H1 (cell line): ENCODE data around the gene NAA38. TPM values are rescaled to one million over a fixed set of nuclear protein-coding genes. Genes with fewer than 3 reads are reported as not detected.

Experiments
- CTCF ChIA-PET: fragments of 300-600 bp; sonication (Branson Sonifier 250); formaldehyde crosslinking; loops from one replicate; lab custom pipeline; 2021; ENCODE audit not compliant: partially characterized antibody; lab: Charles Lee
- POLR2A ChIA-PET: fragments of 300-600 bp; sonication (Branson Sonifier 250); formaldehyde crosslinking; loops from one replicate; lab custom pipeline; 2021; ENCODE audit warnings: inconsistent platforms; ENCODE audit not compliant: partially characterized antibody; lab: Charles Lee
- DNase-seq, 2 experiments: peaks; one replicate each; pipeline versions ENCODE4 v3.0.0 to v3.0.0-alpha.2; 2010 to 2022; ENCODE audit warnings: low spot score in 2 of 2, low read depth in 1 of 2, mixed read lengths in 1 of 2
- FAIRE-seq: peaks from 2 replicates; lab custom pipeline; 2011; peaks lifted over from hg19 to GRCh38; lab: Jason Lieb, UNC
- H2AFZ ChIP-seq: 2 replicates; pipeline ENCODE4 v1.8.1; 2012; ENCODE audit warnings: low read length, inconsistent platforms
- H2AK5ac ChIP-seq: 2 replicates; pipeline ENCODE4 v1.6.1; 2013; ENCODE audit warnings: low read depth, low read length
- H2BK120ac ChIP-seq: replicated peaks from 2 replicates; pipeline ENCODE3; 2013; ENCODE audit warnings: low read depth, low read length, inconsistent platforms
- H2BK12ac ChIP-seq: 2 replicates; pipeline ENCODE4 v1.6.1; 2013; ENCODE audit warnings: low read depth, low read length
- H2BK15ac ChIP-seq: 2 replicates; pipeline ENCODE4 v1.6.1; 2013; ENCODE audit warnings: low read length
- H2BK20ac ChIP-seq: 2 replicates; pipeline ENCODE4 v1.6.1; 2013; ENCODE audit warnings: low read length
- H2BK5ac ChIP-seq: 2 replicates; pipeline ENCODE4 v1.6.1; 2013; ENCODE audit warnings: low read depth, low read length
- H3K14ac ChIP-seq: 2 replicates; pipeline ENCODE4 v1.6.1; 2013; ENCODE audit warnings: inconsistent platforms; ENCODE audit not compliant: insufficient read length
- H3K18ac ChIP-seq: 2 replicates; pipeline ENCODE4 v1.6.1; 2013; ENCODE audit warnings: low read length; ENCODE audit errors: extremely low read depth
- H3K23ac ChIP-seq: 2 replicates; pipeline ENCODE4 v1.6.1; 2013; ENCODE audit warnings: inconsistent platforms; ENCODE audit not compliant: insufficient read length
- H3K23me2 ChIP-seq: 2 replicates; pipeline ENCODE4 v1.6.1; 2013; ENCODE audit warnings: low read depth, low read length
- H3K27ac ChIP-seq: 2 replicates; pipeline ENCODE4 v1.6.1; 2011; ENCODE audit warnings: low read depth, low read length, inconsistent platforms
- H3K27me3 ChIP-seq, 4 experiments: replicated peaks in 1 of 4; 1 replicate in 1 of 4; 2 replicates in 3 of 4; pipeline versions ENCODE4 v1.6.1 to v1.8.1; 2011 to 2013; ENCODE audit warnings: low read length in 3 of 4, mild to moderate bottlenecking in 3 of 4, inconsistent platforms in 2 of 4, mixed read lengths in 2 of 4, moderate library complexity in 1 of 4; ENCODE audit not compliant: control insufficient read depth in 3 of 4, insufficient read depth in 3 of 4; ENCODE audit errors: extremely low read depth in 1 of 4
- H3K36me3 ChIP-seq, 4 experiments: 2 replicates each; pipeline versions ENCODE4 v1.6.1 to v1.8.1; 2011 to 2013; ENCODE audit warnings: mild to moderate bottlenecking in 4 of 4, low read length in 3 of 4, moderate library complexity in 2 of 4, control low read depth in 1 of 4, inconsistent platforms in 1 of 4; ENCODE audit not compliant: insufficient read depth in 4 of 4, control insufficient read depth in 2 of 4
- H3K4ac ChIP-seq: replicated peaks from 2 replicates; pipeline ENCODE3; 2013; ENCODE audit warnings: low read length, low read depth, mixed read lengths, inconsistent platforms; ENCODE audit not compliant: insufficient read length
- H3K4me1 ChIP-seq, 4 experiments: replicated peaks in 1 of 4; 1 replicate in 1 of 4; 2 replicates in 3 of 4; pipeline versions ENCODE4 v1.6.1 to v1.8.1; 2011 to 2013; ENCODE audit warnings: low read length in 3 of 4, inconsistent platforms in 2 of 4, mixed read lengths in 1 of 4; ENCODE audit not compliant: insufficient read depth in 4 of 4, control insufficient read depth in 3 of 4
- H3K4me2 ChIP-seq, 2 experiments: 2 replicates each; pipeline versions ENCODE4 v1.6.1 to v1.8.1; 2011 to 2013; ENCODE audit warnings: low read depth in 2 of 2, low read length in 2 of 2, control low read depth in 1 of 2, inconsistent platforms in 1 of 2, mild to moderate bottlenecking in 1 of 2; ENCODE audit not compliant: insufficient read depth in 1 of 2
- H3K4me3 ChIP-seq, 4 experiments: fragments of 200-600, 300-600 bp in 1 of 4; sonication (generic), shearing (Covaris generic), sonication (Bioruptor Twin) in 1 of 4; 2 replicates each; pipeline versions ENCODE4 v1.5.1 to v1.8.1; 2011 to 2016; ENCODE audit warnings: low read length in 4 of 4, low read depth in 3 of 4, control low read depth in 2 of 4, inconsistent platforms in 2 of 4, mild to moderate bottlenecking in 2 of 4, mixed read lengths in 1 of 4, moderate library complexity in 1 of 4; ENCODE audit not compliant: insufficient read depth in 2 of 4; ENCODE audit errors: extremely low read depth in 1 of 4
- H3K56ac ChIP-seq: replicated peaks from 2 replicates; pipeline ENCODE3; 2013; ENCODE audit warnings: low read depth, mild to moderate bottlenecking, mixed read lengths, low read length, inconsistent platforms; ENCODE audit not compliant: insufficient read length
- H3K79me1 ChIP-seq: 2 replicates; pipeline ENCODE4 v1.6.1; 2013; ENCODE audit warnings: low read depth, low read length, control low read depth
- H3K79me2 ChIP-seq, 2 experiments: 2 replicates each; pipeline versions ENCODE4 v1.6.1 to v1.8.1; 2012 to 2013; ENCODE audit warnings: low read length in 2 of 2, mild to moderate bottlenecking in 2 of 2, inconsistent platforms in 1 of 2; ENCODE audit not compliant: insufficient read depth in 2 of 2, control insufficient read depth in 1 of 2
- H3K9ac ChIP-seq, 4 experiments: replicated peaks in 1 of 4; 1 replicate in 1 of 4; 2 replicates in 3 of 4; pipeline versions ENCODE4 v1.6.1 to v1.8.1; 2011 to 2013; ENCODE audit warnings: low read depth in 3 of 4, low read length in 3 of 4, control low read depth in 2 of 4, mild to moderate bottlenecking in 2 of 4, moderate library complexity in 2 of 4, inconsistent platforms in 1 of 4; ENCODE audit errors: extremely low read depth in 1 of 4
- H3K9me3 ChIP-seq, 2 experiments: 2 replicates each; pipeline versions ENCODE4 v1.6.1 to v1.8.1; 2012 to 2013; ENCODE audit warnings: mild to moderate bottlenecking in 2 of 2, moderate library complexity in 2 of 2, control low read depth in 1 of 2, inconsistent platforms in 1 of 2, low read depth in 1 of 2, low read length in 1 of 2, mixed read lengths in 1 of 2; ENCODE audit not compliant: insufficient read depth in 2 of 2
- H4K20me1 ChIP-seq, 2 experiments: replicated peaks in 1 of 2; 2 replicates each; pipeline versions ENCODE3 to v1.8.1; 2011 to 2013; ENCODE audit warnings: inconsistent platforms in 2 of 2, low read length in 2 of 2, mild to moderate bottlenecking in 1 of 2; ENCODE audit not compliant: insufficient read depth in 2 of 2, control insufficient read depth in 1 of 2
- H4K5ac ChIP-seq: 2 replicates; pipeline ENCODE4 v1.6.1; 2013; ENCODE audit warnings: low read length, low read depth, mixed read lengths, inconsistent platforms; ENCODE audit not compliant: insufficient read length
- H4K8ac ChIP-seq: 2 replicates; pipeline ENCODE4 v1.8.0; 2013; ENCODE audit warnings: mild to moderate bottlenecking, moderate library complexity, low read length, inconsistent platforms; ENCODE audit not compliant: insufficient read depth; ENCODE audit errors: extremely low read depth
- H4K91ac ChIP-seq: replicated peaks from 2 replicates; pipeline ENCODE3; 2013; ENCODE audit warnings: low read length, mixed read lengths, inconsistent platforms; ENCODE audit not compliant: insufficient read length
- CBX5 ChIP-seq: fragments of 300-800, 300-1000 bp; sonication (generic); IDR thresholded peaks from 2 replicates; pipeline ENCODE4 v1.7.1; 2016; ENCODE audit warnings: antibody characterized with exemption, low read length, low read depth
- E2F6 ChIP-seq: IDR thresholded peaks from 2 replicates; pipeline ENCODE4 v1.6.1; 2012; ENCODE audit warnings: inconsistent platforms
- SUZ12 ChIP-seq: fragments of 200-600 bp; sonication (generic); IDR thresholded peaks from 2 replicates; pipeline ENCODE4 v1.6.1; 2012; ENCODE audit warnings: mild to moderate bottlenecking, inconsistent platforms, low read length, moderate library complexity, mixed read lengths
- TBP ChIP-seq: IDR thresholded peaks from 2 replicates; pipeline ENCODE4 v1.6.1; 2011; ENCODE audit warnings: low read depth, low read length, improper control_type of control experiment
- WGBS, 2 experiments: shearing (Covaris generic) in 1 of 2; methylation state at CpG; one replicate each; pipeline versions ENCODE4 v1.1.6 to v1.1.7; 2013 to 2015; ENCODE audit warnings: low lambda C conversion rate in 2 of 2, mixed read lengths in 2 of 2, inconsistent platforms in 1 of 2, low coverage in 1 of 2, missing lambda C conversion rate in 1 of 2; ENCODE audit not compliant: insufficient replicate concordance in 2 of 2, insufficient coverage in 1 of 2, insufficient read length in 1 of 2; ENCODE audit errors: extremely low coverage in 1 of 2, missing lambda C conversion rate in 1 of 2; 5-methylcytosine and 5-hydroxymethylcytosine counted together
- polyA plus RNA-seq, 7 experiments: library from polyadenylated mRNA; depleted of rRNA in 3 of 7; stranded (reverse) in 5 of 7; unstranded in 2 of 7; fragments of >200 nt in 5 of 7; fragments of 200-250 nt in 2 of 7; gene quantifications; 1 replicate in 5 of 7; 2 replicates in 1 of 7; 4 replicates in 1 of 7; pipeline versions ENCODE4 v1.2.1 to v1.2.3, GENCODE V29; 2011 to 2013; ENCODE audit warnings: missing spikeins in 2 of 7, mixed read lengths in 2 of 7
- total RNA-seq: library from RNA; stranded (reverse); fragmentation: NEBNext Ultra II Directional; extraction: Animal tissue kit (Norgen Biotek cat#: 25700); gene quantifications from 2 replicates; pipeline ENCODE4 v1.2.1, GENCODE V29; 2021
- TF ChIP-seq, protein P1 (sequence below): IDR thresholded peaks from 2 replicates; pipeline ENCODE4 v1.6.1; 2011; ENCODE audit warnings: low read depth, mild to moderate bottlenecking, low read length; ENCODE audit not compliant: insufficient read depth

NAA38 gene
- total and polyA plus RNA-seq, 2 of the 8 experiments (the other 6 are each of a cell fraction or from before 2014, with no cell fraction given) = 30.2 to 109 TPM

DNA sequence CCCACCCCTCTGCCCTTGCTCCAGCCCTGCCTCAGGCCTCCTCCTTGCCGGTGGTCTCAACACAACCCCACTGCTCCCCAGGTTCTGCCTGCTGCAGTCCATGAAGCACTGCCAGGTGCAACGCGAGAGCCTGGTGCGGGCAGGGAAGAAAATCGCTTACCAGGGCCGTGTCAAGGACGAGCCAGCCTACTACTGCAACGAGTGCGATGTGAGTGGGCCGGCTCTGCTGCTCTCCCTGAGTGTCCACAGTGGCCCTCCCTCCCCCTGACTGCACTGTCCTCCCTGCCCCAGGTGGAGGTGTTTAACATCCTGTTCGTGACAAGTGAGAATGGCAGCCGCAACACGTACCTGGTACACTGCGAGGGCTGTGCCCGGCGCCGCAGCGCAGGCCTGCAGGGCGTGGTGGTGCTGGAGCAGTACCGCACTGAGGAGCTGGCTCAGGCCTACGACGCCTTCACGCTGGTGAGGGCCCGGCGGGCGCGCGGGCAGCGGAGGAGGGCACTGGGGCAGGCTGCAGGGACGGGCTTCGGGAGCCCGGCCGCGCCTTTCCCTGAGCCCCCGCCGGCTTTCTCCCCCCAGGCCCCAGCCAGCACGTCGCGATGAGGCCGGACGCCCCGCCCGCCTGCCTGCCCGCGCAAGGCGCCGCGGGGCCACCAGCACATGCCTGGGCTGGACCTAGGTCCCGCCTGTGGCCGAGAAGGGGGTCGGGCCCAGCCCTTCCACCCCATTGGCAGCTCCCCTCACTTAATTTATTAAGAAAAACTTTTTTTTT lies 4.3 kb downstream of the NAA38 start:
- Histone ChIP-seq H3K4me2 (peak overlapping the region; percentile 74 to 97), H3K27me3 (peaks cover 32 to 53% (median 49%) of the 10 kb centered on the region in 4 experiments), H3K23ac (no peak overlapping the region), H3K9me3 (no peaks in the 10 kb centered on the region), H2AK5ac (0 out of 2 replicates have a peak overlapping the region, but pooled peaks have one; percentile 70), H3K4me1 (peaks cover 0 to 40% (median 32%) of the 10 kb centered on the region in 4 experiments; a peak in 6 of 7 replicates), H3K36me3 (peaks cover 0 to 4% (median 0%) of the 10 kb centered on the region in 4 experiments; a peak in 3 of 8 replicates), H2BK12ac (peak overlapping the region; percentile 75; the same call in 1 of the 2 replicates), H3K4ac (no peak overlapping the region), H2AFZ (no peak overlapping the region), H2BK120ac (no peak overlapping the region), H3K56ac (no peak overlapping the region), H2BK15ac (peak overlapping the region; percentile 75; the same call in 1 of the 2 replicates), H3K14ac (no peak overlapping the region), H3K9ac (no peak overlapping the region), H3K23me2 (peaks cover 20% of the 10 kb centered on the region), H3K79me1 (no peaks in the 10 kb centered on the region), H2BK5ac (no peak overlapping the region), H3K4me3 (peak overlapping the region; percentile 3 to 84 (median 26); a peak in 6 of 8 replicates), H3K27ac (no peak overlapping the region), H3K79me2 (no peaks in the 10 kb centered on the region), H3K18ac (peak overlapping the region; percentile 25), H2BK20ac (no peak overlapping the region), H4K5ac (no peak overlapping the region), H4K91ac (no peak overlapping the region), H4K20me1 (peaks cover 0 to 23% of the 10 kb centered on the region in 2 experiments), H4K8ac (no peak overlapping the region)
- CTCF ChIA-PET = interaction anchor here (0.7 to 4.9 kb wide), 3 partner anchors 18 to 110 kb away, joined by 3 to 44 read pairs (median 3); partner anchors contain the start of gene KDM6B
- POLR2A ChIA-PET = interaction anchor here (0.6 to 4.0 kb wide), 5 partner anchors 8 to 228 kb away, joined by 3 to 24 read pairs (median 5); no protein-coding TSS in a partner anchor
- 9% methylated on average over 49 of the region's 51 CpGs; no CpG with 5 or more reads in 1 of the 2 experiments for WGBS, 2 experiments
- DNase-seq (peak in 1 of 2 experiments; percentile 78), FAIRE-seq (no peak)
- peak; percentile 22; the same call in 1 of the 2 replicates for TF ChIP-seq TBP
- peak; percentile 67 for TF ChIP-seq SUZ12
- no peak for TF ChIP-seq CBX5
- TF ChIP-seq, protein P1, sequence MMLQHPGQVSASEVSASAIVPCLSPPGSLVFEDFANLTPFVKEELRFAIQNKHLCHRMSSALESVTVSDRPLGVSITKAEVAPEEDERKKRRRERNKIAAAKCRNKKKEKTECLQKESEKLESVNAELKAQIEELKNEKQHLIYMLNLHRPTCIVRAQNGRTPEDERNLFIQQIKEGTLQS = no peak
- TF ChIP-seq E2F6 = peak; percentile 68; the same call in 1 of the 2 replicates
